CD4-positive, alpha-beta T cell treated with Interleukin-6 for 4 hours (primary cell): ENCODE results near the gene PARP4.
"Not testable (repeated sequence)": the region's sequence is repeated elsewhere in the genome, so short reads cannot be mapped to it uniquely, and the experiment has no call there.

Source experiments
- DNase-seq: peaks from one replicate; pipeline ENCODE4 v3.0.0-alpha.2; 2020; ENCODE audit warnings: mixed read lengths

Gene PARP4

GRCh38 chr13:24444851-24445250 is 67.7 kb downstream of the PARP4 start:
- DNase-seq: not testable (repeated sequence)

DNA sequence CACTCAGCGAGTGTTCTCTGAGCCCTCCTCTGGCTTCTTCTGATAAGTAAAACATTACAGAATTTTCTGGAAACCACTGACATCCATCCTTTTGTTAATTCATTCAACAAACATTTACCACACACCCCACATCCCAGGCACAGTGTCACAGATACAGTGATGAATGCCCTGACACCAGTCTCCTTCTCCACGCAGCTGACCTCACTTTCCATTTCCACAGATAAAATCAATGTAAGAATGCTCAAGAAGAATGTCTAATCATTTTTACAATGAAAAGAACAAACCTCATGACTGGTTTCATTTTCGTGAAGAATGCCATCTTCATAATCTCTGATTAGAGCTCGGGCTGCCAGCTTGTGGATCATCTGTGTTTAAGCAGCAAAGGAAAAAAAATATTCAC is 69.2 kb downstream of the PARP4 start:
- no peak for DNase-seq

DNA sequence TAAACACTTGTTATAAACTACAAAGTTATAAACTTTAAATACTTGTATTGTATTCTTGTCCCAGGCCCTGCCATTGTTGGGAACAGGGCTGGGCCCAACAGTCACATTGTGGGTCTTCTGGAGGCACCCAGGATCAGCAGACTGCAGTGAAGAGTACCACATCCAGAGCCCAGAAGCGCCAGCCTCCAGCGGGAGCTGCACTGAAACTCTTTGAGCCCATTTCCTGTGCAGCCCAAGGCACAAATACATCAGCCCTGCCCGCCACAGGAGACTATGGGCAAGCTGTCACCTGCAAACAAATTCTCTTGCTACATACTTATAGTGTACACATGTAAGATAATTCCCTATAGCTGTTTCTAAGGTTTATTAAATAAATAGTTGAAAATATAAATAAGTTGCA is 86.5 kb downstream of the PARP4 start:
- DNase-seq: not testable (repeated sequence)

GRCh38 chr13:24419668-24420067 is 92.9 kb downstream of the PARP4 start:
- DNase-seq: not testable (repeated sequence)

DNA sequence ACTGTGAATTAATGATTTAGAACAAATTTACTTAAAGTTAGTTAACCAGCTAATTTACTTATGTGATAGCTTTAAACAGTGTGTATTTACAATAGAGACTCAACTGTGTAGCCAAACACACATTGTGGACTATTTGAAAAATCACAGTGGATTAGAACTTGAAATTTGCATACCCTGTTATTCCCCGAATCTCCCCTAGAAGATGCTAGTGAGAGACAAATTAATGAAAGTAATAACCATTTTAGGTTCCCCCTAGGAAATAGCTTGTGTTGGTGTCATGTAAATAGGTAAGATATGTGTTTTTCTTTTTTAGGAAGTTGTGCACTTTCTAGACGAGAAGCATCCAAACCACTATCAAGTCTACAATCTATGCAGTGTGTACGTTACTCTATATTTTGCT is 104.7 kb downstream of the PARP4 start:
- DNase-seq: no peak

DNA sequence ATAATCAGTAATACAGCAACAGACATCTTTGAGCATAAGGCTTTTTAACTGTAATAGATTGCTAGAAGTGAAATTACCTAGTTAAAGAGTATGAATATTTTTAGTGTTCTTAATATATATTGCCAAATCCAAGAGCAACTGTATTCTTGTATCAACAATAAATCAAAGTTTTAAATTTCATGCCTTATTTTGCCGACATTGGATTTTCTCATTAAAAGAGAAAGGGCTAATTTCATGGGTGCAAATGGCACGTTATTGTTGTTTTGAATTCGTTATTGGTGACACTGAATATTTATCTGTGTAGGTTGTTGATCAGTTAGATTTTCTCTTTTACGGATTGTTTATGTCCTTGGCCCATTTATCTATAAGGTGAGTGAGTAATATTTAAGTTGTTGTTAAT is 106.1 kb downstream of the PARP4 start:
- DNase-seq: no peak

DNA sequence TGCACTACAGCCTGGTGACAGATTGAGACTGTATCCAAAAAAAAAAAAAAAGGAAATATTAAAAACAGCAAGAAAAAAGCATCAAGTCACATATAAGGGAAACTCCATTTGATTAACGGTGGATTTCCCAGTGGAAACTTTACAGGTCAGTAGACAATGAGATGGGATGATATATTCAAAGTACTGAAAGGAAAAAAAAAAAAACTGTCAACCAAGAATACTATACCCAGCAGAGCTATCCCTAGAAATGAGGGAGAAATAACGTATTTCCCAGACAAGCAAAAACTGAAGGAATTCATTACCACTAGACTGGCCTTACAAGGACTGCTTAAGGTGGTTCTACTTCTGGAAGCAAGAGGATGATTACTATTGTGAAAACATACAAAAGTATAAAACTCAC is 115.8 kb downstream of the PARP4 start:
- no peak for DNase-seq

DNA sequence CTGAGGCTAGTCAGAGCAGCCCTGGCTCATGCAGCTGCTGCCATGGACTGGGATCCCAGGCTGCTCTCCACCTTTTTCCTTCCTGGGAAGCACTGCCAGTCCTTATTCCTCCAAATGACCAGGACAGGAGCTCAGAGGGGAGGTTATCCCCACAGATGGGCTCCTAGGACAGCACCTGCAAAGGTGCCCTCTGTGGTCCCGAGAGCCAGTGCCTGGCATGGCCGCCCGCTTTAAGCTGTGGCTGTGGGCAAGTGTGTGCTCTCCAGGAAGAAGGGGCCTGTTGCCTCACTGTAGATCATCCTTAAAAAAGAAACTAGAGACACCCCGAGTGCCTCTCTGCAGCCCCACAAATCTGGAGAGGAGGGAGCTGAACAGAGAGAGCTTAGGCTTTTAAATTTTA is 119.6 kb downstream of the PARP4 start:
- no peak for DNase-seq

GRCh38 chr13:24391771-24392683 is 120.6 kb downstream of the PARP4 start:
- DNase-seq: not testable (repeated sequence)

GRCh38 chr13:24390795-24391194 is 121.8 kb downstream of the PARP4 start:
- DNase-seq: not testable (repeated sequence)

GRCh38 chr13:24389506-24389905 is 123.1 kb downstream of the PARP4 start:
- DNase-seq: no peak

DNA sequence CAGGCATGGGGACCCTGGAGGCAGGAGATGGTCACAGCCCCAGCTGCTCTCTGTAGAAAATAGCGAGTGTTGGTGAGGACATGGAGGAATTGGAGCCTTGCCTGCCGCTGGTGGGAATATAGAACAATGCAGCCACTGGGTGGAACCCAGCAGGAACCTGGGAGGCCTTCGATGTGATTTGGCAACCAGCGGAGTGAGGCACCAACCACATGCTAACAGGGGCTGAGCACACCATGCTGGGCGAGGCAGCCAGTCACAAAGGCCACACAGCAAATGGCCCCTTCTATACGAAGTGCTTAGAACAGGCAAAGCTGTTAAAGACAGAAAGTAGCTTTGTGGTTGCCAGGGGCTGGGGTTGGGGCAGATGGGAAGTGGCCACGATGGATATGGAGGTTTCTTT is 123.8 kb downstream of the PARP4 start:
- not testable (repeated sequence) for DNase-seq

DNA sequence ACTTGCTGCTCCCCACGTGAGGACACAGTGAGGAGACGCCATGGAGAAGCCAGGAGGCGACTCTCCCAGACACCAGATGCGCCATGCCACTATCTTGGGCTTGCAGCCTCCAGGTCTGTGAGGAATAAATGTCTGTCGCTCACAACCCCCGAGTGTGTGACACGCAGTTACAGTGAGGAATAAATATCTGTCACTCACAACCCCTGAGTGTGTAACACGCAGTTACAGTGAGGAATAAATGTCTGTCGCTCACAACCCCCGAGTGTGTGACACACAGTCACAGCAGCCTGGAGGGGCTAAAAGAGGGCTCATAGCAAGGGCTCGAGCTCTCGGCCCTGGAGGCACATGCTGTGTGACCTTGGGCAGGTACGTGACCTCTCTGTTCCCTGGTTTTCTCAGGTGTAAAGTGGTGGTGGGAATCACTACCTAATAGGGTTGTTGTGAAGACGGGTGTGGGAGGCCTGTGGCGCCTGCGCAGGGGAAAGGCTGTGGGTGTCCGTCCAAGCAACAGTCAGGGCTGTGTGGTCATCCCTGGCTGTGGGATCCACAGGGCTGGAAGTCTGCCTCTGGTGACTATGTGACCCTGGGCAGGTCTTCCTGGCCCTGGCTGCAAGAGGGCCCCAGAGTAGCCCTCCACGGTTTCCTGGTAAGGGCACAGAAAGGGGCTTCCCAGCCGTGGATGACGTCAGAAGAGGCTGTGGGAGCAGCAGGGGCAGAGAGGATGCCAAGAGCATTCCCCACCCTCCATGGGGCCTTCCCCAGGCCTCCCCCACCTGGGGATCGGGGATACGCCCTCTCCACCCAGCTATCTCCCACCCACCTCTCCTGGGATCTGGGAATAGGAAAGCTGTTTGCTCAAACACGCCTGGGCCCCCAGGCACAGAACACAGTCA is 125.5 kb downstream of the PARP4 start:
- DNase-seq: no peak

GRCh38 chr13:24385902-24386301 is 126.7 kb downstream of the PARP4 start:
- DNase-seq: no peak

DNA sequence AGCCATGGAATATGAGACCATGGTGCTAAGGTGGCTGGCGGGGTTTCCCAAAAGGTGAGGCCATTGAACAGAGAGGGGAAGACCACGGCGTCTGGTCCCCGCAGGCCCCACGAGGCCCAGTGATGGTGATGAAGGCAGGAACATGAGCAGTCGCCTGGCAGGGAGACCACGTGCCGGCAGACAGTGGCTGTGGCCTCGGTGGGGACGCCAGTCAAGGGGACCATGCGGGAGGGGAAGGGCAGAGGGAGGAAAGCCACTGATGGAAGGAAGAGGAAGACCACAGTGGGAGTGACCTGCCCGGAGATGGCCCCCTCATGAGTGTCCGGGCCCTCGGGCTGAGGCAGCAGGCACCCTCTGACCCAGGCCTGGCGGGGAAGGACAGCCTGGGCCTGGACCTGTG is 127.6 kb downstream of the PARP4 start:
- not testable (repeated sequence) for DNase-seq

GRCh38 chr13:24384091-24384490 is 128.5 kb downstream of the PARP4 start:
- DNase-seq: not testable (repeated sequence)

- DNase-seq: no peak
These were observed 130.9 kb downstream of the PARP4 start for GRCh38 chr13:24381541-24382265.

- not testable (repeated sequence) for DNase-seq
These were observed 131.7 kb downstream of the PARP4 start for GRCh38 chr13:24380881-24381280.

DNA sequence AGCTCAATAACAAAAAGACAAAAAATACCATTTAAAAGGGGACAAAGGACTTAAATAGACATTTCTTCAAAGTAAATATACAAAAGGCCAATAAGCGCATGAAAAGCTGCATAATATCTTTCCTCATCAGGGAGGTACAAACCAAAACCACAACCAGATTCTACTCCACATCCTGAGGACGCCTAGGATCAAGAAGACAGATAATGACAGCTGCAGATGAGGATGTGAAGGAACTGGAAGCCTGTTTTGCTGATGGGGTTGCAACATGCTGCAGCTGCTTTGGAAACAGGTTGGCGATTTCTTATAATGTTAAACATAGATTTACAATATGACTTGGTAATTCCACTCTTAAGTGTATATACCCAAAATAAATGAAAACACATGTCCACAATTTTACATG is 132.4 kb downstream of the PARP4 start:
- not testable (repeated sequence) for DNase-seq

GRCh38 chr13:24371273-24371672 is 141.3 kb downstream of the PARP4 start:
- DNase-seq: not testable (repeated sequence)
